ENCODE data around the gene ATG12. TPM values are rescaled to one million over a fixed set of nuclear protein-coding genes. Genes with fewer than 3 reads are reported as not detected.

The ATG12 gene
- total RNA-seq, 1 donor from 2014 or later = 46.7 TPM

DNA sequence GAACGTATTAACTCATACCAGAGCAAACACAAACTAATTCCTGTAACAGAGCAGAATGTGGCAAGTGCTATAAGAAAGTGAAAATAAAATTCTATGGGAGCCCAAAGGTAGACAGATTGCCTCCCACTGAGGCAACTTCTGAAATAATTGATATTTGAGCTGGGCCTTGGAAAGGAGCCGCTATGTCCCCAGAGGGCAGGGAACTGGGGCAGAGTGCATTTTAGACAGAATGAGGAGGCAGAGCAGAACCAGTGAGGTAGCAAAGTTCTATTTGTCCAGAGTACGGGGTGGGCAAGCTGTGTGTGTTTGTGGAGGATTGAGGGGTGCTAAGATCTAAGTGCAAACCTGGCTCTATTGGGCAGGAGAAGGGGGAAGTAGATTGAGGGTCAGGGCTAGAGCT lies 44.7 kb downstream of the ATG12 start:
- H3K27ac Mint-ChIP-seq = no peak overlapping the region
- no peak overlapping the region for H3K4me3 Mint-ChIP-seq (ENCODE audit: low read depth)
- peaks cover 9% of the 10 kb centered on the region for H3K27me3 Mint-ChIP-seq
- DNase-seq (ENCODE audit: low spot score, unreplicated experiment) = no peak
- no peaks in the 10 kb centered on the region for H3K4me1 Mint-ChIP-seq (ENCODE audit: low read depth)
- no peaks in the 10 kb centered on the region for H3K36me3 Mint-ChIP-seq (ENCODE audit: insufficient read depth)
- no peaks in the 10 kb centered on the region for H3K9me3 Mint-ChIP-seq (ENCODE audit: low read depth)
- TF ChIP-seq, protein P1, sequence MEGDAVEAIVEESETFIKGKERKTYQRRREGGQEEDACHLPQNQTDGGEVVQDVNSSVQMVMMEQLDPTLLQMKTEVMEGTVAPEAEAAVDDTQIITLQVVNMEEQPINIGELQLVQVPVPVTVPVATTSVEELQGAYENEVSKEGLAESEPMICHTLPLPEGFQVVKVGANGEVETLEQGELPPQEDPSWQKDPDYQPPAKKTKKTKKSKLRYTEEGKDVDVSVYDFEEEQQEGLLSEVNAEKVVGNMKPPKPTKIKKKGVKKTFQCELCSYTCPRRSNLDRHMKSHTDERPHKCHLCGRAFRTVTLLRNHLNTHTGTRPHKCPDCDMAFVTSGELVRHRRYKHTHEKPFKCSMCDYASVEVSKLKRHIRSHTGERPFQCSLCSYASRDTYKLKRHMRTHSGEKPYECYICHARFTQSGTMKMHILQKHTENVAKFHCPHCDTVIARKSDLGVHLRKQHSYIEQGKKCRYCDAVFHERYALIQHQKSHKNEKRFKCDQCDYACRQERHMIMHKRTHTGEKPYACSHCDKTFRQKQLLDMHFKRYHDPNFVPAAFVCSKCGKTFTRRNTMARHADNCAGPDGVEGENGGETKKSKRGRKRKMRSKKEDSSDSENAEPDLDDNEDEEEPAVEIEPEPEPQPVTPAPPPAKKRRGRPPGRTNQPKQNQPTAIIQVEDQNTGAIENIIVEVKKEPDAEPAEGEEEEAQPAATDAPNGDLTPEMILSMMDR (IDR thresholded peaks at IDR 0.05; ENCODE audit: unreplicated experiment) = no peak

DNA sequence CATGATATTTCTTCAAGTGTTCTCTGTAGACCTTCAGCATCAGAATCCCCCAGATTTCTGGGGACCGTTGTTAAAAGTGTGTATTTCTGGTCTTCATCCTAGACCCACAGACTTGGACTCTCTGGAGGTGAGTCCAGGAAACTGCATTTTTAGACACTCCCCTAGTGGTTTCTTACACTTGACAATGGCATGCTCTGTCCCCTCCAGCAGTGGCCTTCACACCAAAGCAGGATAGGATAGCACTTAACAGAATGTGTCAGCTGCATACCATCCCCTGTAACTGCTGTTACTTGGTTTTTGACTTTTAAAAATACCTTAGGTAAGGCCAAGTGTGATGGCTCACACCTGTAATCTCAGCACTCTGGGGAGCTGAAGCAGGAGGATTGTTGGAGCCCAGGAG lies 45.7 kb downstream of the ATG12 start:
- no peaks in the 10 kb centered on the region for H3K36me3 Mint-ChIP-seq (ENCODE audit: insufficient read depth)
- no peak overlapping the region for H3K4me3 Mint-ChIP-seq (ENCODE audit: low read depth)
- H3K9me3 Mint-ChIP-seq (ENCODE audit: low read depth) = no peaks in the 10 kb centered on the region
- DNase-seq (ENCODE audit: low spot score, unreplicated experiment) = no peak
- no peaks in the 10 kb centered on the region for H3K4me1 Mint-ChIP-seq (ENCODE audit: low read depth)
- TF ChIP-seq, protein P1 (IDR thresholded peaks at IDR 0.05; ENCODE audit: unreplicated experiment) = no peak
- no peak overlapping the region for H3K27ac Mint-ChIP-seq
- peaks cover 10% of the 10 kb centered on the region for H3K27me3 Mint-ChIP-seq

DNA sequence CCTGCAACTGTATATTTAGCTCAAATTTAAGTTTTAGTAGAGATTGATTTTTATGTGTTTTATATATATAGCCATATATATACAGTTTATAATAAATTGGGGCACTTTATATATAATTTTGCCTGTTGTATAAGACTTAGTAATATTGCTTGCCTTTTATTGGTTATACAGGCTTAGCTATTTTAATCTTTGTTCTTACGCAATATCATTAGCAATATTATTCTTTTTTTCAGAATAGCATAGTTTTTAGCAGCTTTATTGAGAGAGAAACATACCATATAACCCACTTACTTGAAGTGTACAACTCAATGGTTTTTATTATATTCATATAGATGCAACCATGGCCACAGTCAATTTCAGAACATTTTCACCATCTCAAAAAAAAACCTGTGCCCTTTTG lies 52.9 kb downstream of the ATG12 start:
- peaks cover 10% of the 10 kb centered on the region for H3K27me3 Mint-ChIP-seq
- H3K4me1 Mint-ChIP-seq (ENCODE audit: low read depth) = peaks cover 8% of the 10 kb centered on the region
- no peaks in the 10 kb centered on the region for H3K36me3 Mint-ChIP-seq (ENCODE audit: insufficient read depth)
- no peaks in the 10 kb centered on the region for H3K9me3 Mint-ChIP-seq (ENCODE audit: low read depth)
- DNase-seq (ENCODE audit: low spot score, unreplicated experiment) = no peak
- H3K27ac Mint-ChIP-seq = no peak overlapping the region
- H3K4me3 Mint-ChIP-seq (ENCODE audit: low read depth) = no peak overlapping the region
- TF ChIP-seq, protein P1 (IDR thresholded peaks at IDR 0.05; ENCODE audit: unreplicated experiment) = no peak

DNA sequence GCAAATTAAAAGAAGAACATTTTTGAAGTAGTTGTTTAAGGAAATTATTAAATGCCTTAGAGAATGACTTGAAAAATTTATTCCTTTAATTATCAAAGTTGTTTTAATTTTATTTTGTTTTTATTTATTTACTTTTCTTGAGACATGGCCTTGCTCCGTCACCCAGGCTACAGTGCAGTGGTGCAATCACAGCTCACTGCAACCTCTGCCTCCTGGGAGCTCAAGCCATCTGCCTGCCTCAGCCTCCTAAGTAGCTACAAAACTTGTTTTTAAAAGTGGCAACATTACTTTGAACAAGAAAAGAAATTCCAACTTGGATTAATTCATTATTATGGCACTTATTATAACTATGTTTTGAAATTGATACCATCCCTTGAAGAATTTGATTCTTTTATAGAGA lies 53.9 kb downstream of the ATG12 start:
- TF ChIP-seq, protein P1 (IDR thresholded peaks at IDR 0.05; ENCODE audit: unreplicated experiment) = no peak
- DNase-seq (ENCODE audit: low spot score, unreplicated experiment) = no peak
- no peaks in the 10 kb centered on the region for H3K9me3 Mint-ChIP-seq (ENCODE audit: low read depth)
- peaks cover 3% of the 10 kb centered on the region for H3K27me3 Mint-ChIP-seq
- H3K4me3 Mint-ChIP-seq (ENCODE audit: low read depth) = no peak overlapping the region
- H3K27ac Mint-ChIP-seq = no peak overlapping the region
- H3K36me3 Mint-ChIP-seq (ENCODE audit: insufficient read depth) = no peaks in the 10 kb centered on the region
- peaks cover 9% of the 10 kb centered on the region for H3K4me1 Mint-ChIP-seq (ENCODE audit: low read depth)

DNA sequence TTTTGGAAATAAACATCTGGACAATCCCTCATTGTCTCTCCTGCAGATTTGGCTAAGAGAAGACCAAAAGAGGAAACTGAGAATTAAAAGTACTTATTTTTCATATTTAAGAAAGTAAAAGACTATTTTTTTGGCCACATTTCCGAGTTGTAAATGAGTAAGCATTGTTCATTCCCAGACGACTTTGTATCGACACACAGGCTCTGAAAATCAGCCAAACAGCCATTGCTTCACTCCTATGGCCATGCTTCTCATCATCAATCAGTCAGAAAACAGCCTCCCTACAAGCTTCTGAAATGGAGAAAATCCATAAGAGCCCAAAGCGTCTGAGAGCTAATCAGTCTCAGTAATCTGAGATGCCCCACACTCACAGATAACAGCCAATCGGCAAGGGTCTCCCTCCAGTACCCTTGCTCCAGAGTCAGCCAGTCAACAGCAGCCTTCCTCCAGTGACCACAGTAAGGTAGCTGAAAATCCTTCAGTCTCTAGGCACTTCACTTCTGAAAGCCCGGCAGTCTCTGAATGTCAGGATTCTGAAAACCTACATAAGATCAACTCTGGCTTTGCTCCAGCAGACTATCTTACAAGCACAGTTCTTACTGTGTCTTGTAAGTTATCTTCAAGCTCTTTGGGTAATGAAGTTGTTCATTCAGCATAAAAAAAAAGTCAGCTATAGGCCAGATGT lies 55.8 kb downstream of the ATG12 start:
- Mint-ChIP-seq H3K27me3 (no peaks in the 10 kb centered on the region), H3K4me1 (ENCODE audit: low read depth) (peaks cover 19% of the 10 kb centered on the region), H3K27ac (no peak overlapping the region), H3K4me3 (ENCODE audit: low read depth) (no peak overlapping the region), H3K36me3 (ENCODE audit: insufficient read depth) (no peaks in the 10 kb centered on the region), H3K9me3 (ENCODE audit: low read depth) (no peaks in the 10 kb centered on the region)
- no peak for DNase-seq (ENCODE audit: low spot score, unreplicated experiment)
- TF ChIP-seq, protein P1 (IDR thresholded peaks at IDR 0.05; ENCODE audit: unreplicated experiment) = no peak

All from progenitor cell of endocrine pancreas (in vitro differentiated cells).